ENCODE results near the gene KCNQ5.

KCNQ5 gene

DNA sequence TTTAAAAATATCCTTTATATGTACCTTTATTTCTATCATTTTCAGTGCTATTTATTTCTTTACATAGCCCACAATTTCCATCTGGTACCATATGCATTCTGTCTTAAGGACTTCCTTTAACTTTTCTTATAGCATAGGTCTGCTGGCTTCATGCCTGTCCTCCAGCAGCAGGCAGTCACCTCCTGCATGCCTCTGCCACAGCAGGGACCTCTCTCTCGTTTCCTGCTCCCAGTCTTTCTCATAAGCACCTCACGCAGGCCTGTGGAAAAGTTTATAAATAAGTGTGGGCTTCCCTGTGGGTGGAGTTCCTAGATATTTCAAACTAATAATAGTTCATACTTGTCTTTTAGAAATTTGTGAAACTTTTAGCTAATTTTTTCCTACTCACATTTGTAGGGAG lies 133.9 kb downstream of the KCNQ5 start:
- TF ChIP-seq, protein P1, sequence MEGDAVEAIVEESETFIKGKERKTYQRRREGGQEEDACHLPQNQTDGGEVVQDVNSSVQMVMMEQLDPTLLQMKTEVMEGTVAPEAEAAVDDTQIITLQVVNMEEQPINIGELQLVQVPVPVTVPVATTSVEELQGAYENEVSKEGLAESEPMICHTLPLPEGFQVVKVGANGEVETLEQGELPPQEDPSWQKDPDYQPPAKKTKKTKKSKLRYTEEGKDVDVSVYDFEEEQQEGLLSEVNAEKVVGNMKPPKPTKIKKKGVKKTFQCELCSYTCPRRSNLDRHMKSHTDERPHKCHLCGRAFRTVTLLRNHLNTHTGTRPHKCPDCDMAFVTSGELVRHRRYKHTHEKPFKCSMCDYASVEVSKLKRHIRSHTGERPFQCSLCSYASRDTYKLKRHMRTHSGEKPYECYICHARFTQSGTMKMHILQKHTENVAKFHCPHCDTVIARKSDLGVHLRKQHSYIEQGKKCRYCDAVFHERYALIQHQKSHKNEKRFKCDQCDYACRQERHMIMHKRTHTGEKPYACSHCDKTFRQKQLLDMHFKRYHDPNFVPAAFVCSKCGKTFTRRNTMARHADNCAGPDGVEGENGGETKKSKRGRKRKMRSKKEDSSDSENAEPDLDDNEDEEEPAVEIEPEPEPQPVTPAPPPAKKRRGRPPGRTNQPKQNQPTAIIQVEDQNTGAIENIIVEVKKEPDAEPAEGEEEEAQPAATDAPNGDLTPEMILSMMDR (IDR thresholded peaks at IDR 0.05; ENCODE audit: control insufficient read depth, extremely low read depth, insufficient read depth): no peak
- DNase-seq (ENCODE audit: low read depth): no peak
- H3K4me3 ChIP-seq (ENCODE audit: low read depth, low read length): no peak overlapping the region

DNA sequence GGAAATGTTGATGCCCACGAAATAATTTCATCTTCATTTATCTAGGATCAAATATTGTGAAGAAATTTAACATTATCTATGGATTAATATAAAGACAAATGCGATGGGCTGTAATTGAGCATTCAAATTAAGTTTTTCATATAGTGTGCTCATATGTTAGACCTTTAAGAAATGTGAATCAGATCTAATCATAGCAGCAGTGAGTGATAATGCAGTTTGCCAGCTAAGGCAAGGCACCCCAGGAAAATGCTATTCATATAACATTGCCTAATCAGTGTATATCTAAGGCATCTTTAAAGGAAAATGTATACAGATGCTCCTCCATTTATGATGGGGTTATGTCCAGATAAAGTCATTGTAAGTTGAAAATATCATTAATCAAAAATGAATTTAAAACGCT lies 135.2 kb downstream of the KCNQ5 start:
- no peak overlapping the region for H3K4me3 ChIP-seq (ENCODE audit: low read depth, low read length)
- TF ChIP-seq, protein P1 (IDR thresholded peaks at IDR 0.05; ENCODE audit: control insufficient read depth, extremely low read depth, insufficient read depth): no peak
- DNase-seq (ENCODE audit: low read depth): no peak

DNA sequence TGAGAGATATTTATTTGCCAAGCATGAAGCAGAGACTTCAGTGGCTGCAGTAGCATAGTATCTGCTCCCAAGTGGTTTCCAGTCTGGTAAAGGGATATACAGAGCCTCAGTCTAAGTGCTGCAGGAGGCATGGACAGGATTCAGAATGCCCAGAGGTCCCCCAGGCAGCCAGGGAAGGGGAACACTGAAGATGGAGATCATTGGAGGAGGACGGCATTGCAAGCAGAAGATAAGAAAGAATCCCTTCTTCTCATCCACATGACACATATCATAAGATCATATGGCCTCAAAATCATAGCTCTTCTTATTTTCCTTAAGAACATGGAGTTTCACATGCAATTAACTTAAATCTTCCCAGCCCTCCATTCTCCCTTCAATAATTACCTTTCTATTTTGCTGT lies 136.1 kb downstream of the KCNQ5 start:
- no peak for DNase-seq (ENCODE audit: low read depth)
- TF ChIP-seq, protein P1 (IDR thresholded peaks at IDR 0.05; ENCODE audit: control insufficient read depth, extremely low read depth, insufficient read depth): no peak
- no peak overlapping the region for H3K4me3 ChIP-seq (ENCODE audit: low read depth, low read length)

DNA sequence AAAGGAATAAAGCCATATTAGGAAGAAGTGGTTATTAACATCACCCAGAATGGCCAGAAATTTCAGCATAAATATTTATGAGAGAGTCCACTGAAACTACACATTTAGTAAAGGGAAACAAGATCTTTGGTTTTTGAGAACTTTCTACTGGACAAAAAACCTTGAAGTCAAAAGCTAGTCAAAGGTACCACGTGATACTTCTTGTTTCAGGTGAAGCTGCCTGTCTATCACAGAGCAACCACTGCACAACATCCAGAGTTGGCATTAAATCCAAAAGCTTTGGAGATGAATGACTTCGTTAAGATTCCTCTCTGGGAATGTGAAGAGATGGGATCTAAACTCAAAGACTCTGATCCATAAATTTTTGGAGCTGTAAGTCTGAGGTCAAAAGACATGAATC lies 137.0 kb downstream of the KCNQ5 start:
- no peak overlapping the region for H3K4me3 ChIP-seq (ENCODE audit: low read depth, low read length)
- TF ChIP-seq, protein P1 (IDR thresholded peaks at IDR 0.05; ENCODE audit: control insufficient read depth, extremely low read depth, insufficient read depth): no peak
- no peak for DNase-seq (ENCODE audit: low read depth)

DNA sequence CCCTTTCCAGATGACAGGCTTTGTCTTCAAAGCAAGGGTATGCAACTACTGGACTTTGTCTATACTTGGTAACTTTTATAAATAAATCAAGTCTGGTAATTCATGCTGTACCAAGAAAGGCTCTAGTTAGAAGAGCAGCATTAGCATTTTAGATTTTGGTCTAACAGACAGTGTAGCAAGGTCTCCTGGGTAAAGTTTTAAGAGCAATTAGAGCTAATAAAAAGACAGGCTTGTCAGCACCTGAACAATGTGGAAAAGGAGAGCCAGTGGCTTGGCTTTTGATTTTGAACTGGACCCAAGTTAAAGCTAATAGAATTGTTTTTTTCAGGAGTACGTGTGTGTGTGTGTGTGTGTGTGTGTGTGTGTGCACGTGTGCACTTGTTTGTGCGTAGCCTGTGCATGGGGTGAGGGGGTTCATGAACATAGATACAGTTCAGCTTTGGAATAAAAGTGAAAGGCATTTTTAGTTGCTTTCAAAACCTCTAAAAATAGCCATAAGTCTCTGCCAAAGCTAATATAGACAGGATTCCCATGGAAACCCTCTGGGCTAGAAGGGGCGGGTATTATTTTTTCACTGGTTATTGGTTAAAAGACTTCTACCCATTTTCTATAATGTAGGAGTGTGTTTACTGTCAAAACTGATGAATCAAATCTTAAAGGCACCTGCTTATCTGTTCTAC lies 138.4 kb downstream of the KCNQ5 start:
- peak; percentile 13 for DNase-seq (ENCODE audit: low read depth)
- TF ChIP-seq, protein P1 (IDR thresholded peaks at IDR 0.05; ENCODE audit: control insufficient read depth, extremely low read depth, insufficient read depth): no peak
- peak overlapping the region; percentile 16; the same call in 1 of the 2 replicates for H3K4me3 ChIP-seq (ENCODE audit: low read depth, low read length)

DNA sequence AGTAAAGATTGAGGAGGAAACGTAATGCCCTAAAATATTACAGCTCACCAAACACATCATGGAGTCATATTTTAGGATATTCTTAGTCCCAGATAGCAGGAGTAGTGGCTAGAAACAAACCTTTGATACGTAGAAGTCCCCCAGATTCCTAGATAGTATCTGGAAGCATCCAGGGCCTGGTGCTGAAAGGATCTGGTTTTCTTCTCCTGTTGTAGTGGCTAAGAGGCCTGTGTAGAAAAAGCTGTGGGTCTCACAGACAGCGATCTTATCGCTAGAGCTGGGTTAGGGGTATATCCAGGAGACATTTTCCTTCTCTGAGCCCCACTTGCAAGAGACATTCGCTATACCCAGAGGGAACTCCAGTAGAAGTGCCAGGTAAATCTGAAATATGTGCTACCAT lies 139.9 kb downstream of the KCNQ5 start:
- TF ChIP-seq, protein P1 (IDR thresholded peaks at IDR 0.05; ENCODE audit: control insufficient read depth, extremely low read depth, insufficient read depth): no peak
- no peak for DNase-seq (ENCODE audit: low read depth)
- no peak overlapping the region for H3K4me3 ChIP-seq (ENCODE audit: low read depth, low read length)
